Colonic mucosa (tissue), 4 donors: ENCODE data around the gene SCFD1. TPM values are rescaled to one million over a fixed set of nuclear protein-coding genes. Genes with fewer than 3 reads are reported as not detected.
"Not testable (repeated sequence)": the region's sequence is repeated elsewhere in the genome, so short reads cannot be mapped to it uniquely, and the experiment has no call there.

Experiments
- DNase-seq: peaks from one replicate; pipeline ENCODE4 v3.0.0-alpha.2; 2020
- H3K27ac ChIP-seq: fragments of 200-600 bp; one replicate; pipeline ENCODE4 v1.8.0; 2021
- H3K27me3 ChIP-seq: fragments of 200-600 bp; one replicate; pipeline ENCODE4 v1.8.0; 2021
- H3K36me3 ChIP-seq: fragments of 200-600 bp; one replicate; pipeline ENCODE4 v1.8.0; 2021
- H3K4me1 ChIP-seq: fragments of 200-600 bp; one replicate; pipeline ENCODE4 v1.8.0; 2021; ENCODE audit warnings: mild to moderate bottlenecking
- H3K4me3 ChIP-seq: fragments of 200-600 bp; one replicate; pipeline ENCODE4 v1.8.0; 2021
- H3K9ac ChIP-seq, 2 donors: one replicate each; pipeline ENCODE4 v1.7.0; 2013; ENCODE audit warnings: control low read depth in 2 of 2, low read depth in 2 of 2, low read length in 2 of 2
- H3K9me3 ChIP-seq: fragments of 200-600 bp; one replicate; pipeline ENCODE4 v1.8.0; 2021
- CTCF ChIP-seq: fragments of 200-600 bp; IDR thresholded peaks from one replicate; pipeline ENCODE4 v1.8.0; 2022; ENCODE audit warnings: antibody characterized with exemption, mild to moderate bottlenecking
- intact Hi-C: fragments of 100-400 bp; cut with DNase I; formaldehyde crosslinking; loops from one replicate; pipeline ENCODE4 v1.14.1; 2022
- total RNA-seq, 2 donors: library from RNA; stranded (reverse); fragmentation: NEBNext Ultra II Directional in 1 of 2; extraction: Animal tissue kit (Norgen Biotek cat#: 25700) in 1 of 2; gene quantifications; one replicate each; pipeline ENCODE4 v1.2.1, GENCODE V29; 2021
- donor health status: healthy.
- donor health status: DM: no; HTN: no; CAD: no.
- donor health status: DM: no; HTN: no; CAD: no.

The SCFD1 gene
- total RNA-seq, 2 donors from 2014 or later, result 70.2 to 78.7 TPM

- Histone ChIP-seq H3K9ac (no peak overlapping the region), H3K4me3 (no peak overlapping the region), H3K36me3 (no peaks in the 10 kb centered on the region), H3K4me1 (no peaks in the 10 kb centered on the region), H3K27me3 (no peaks in the 10 kb centered on the region), H3K27ac (no peak overlapping the region), H3K9me3 (no peaks in the 10 kb centered on the region)
- intact Hi-C loops, result no loop called here
- DNase-seq, result no peak
- no peak for TF ChIP-seq CTCF
Measured at GRCh38 chr14:30678926-30679431, 56.9 kb downstream of the SCFD1 start.

GRCh38 chr14:30680036-30680435 lies 57.9 kb downstream of the SCFD1 start:
- Histone ChIP-seq H3K36me3 (no peaks in the 10 kb centered on the region), H3K9ac (no peak overlapping the region), H3K4me1 (no peaks in the 10 kb centered on the region), H3K27ac (no peak overlapping the region), H3K9me3 (no peaks in the 10 kb centered on the region), H3K4me3 (no peak overlapping the region), H3K27me3 (no peaks in the 10 kb centered on the region)
- TF ChIP-seq CTCF, result no peak
- DNase-seq, result no peak
- intact Hi-C loops, result no loop called here

GRCh38 chr14:30680776-30681175 lies 58.7 kb downstream of the SCFD1 start:
- H3K4me3 ChIP-seq, H3K27ac ChIP-seq, H3K4me1 ChIP-seq, H3K9me3 ChIP-seq, intact Hi-C loops, H3K9ac ChIP-seq, DNase-seq, H3K27me3 ChIP-seq, H3K36me3 ChIP-seq: not testable (repeated sequence)

- Histone ChIP-seq H3K27ac (no peak overlapping the region), H3K4me1 (no peaks in the 10 kb centered on the region), H3K36me3 (no peaks in the 10 kb centered on the region), H3K9ac (no peak overlapping the region), H3K27me3 (no peaks in the 10 kb centered on the region), H3K4me3 (no peak overlapping the region), H3K9me3 (no peaks in the 10 kb centered on the region)
- peak; percentile 22 for TF ChIP-seq CTCF
- intact Hi-C loops, result no loop called here
- DNase-seq, result no peak
Measured at GRCh38 chr14:30681752-30682355, 59.7 kb downstream of the SCFD1 start.

- peak; percentile 68 for DNase-seq
- not testable (repeated sequence) for H3K9me3 ChIP-seq
Measured at GRCh38 chr14:30690487-30691355, 68.6 kb downstream of the SCFD1 start.

More at GRCh38 chr14:30690487-30691355, 68.6 kb downstream of the SCFD1 start:
- H3K9ac ChIP-seq, H3K27me3 ChIP-seq, intact Hi-C loops, H3K4me1 ChIP-seq, H3K36me3 ChIP-seq: not testable (repeated sequence)
- TF ChIP-seq CTCF, result peak; percentile 34
- H3K4me3 ChIP-seq, result peak overlapping the region; percentile 21
- H3K27ac ChIP-seq, result peak overlapping the region; percentile 28
